Mammary epithelial cell (primary cell): ENCODE data around the gene PLEK.

ENCODE experiments used
- EZH2 ChIP-seq: IDR thresholded peaks from 2 replicates; pipeline ENCODE4 v1.6.1; 2012; ENCODE audit warnings: low read length, inconsistent platforms, borderline replicate concordance
- TF ChIP-seq, protein P1 (sequence below), 2 donors: IDR thresholded peaks in 1 of 2; conservative IDR thresholded peaks in 1 of 2; 2 replicates each; pipeline ENCODE4 v1.5.1; 2011 to 2012; ENCODE audit warnings: inconsistent platforms in 2 of 2, low read length in 2 of 2, mild to moderate bottlenecking in 2 of 2, control low read depth in 1 of 2, low read depth in 1 of 2; ENCODE audit not compliant: insufficient read depth in 1 of 2; ENCODE audit errors: extremely low read depth in 1 of 2

DNA sequence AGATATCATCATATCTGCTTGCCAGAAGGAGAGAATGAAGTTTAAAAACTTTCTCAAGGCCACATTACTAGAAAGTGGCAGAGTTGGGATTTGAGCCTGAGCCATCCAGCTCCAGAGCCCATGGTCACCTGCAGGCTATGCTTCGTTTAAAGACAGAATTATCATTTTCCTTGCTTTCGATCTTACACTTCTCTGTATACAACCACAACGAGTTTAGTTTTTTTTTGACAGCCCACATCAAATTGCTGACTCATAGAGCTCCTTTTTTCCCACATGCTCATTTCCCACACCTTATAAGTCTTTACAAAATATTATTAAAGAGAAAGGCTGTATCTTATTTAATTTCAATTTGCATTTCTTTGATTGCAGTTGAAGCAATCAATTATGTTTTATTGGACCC lies 6.5 kb downstream of the PLEK start:
- TF ChIP-seq, protein P1, sequence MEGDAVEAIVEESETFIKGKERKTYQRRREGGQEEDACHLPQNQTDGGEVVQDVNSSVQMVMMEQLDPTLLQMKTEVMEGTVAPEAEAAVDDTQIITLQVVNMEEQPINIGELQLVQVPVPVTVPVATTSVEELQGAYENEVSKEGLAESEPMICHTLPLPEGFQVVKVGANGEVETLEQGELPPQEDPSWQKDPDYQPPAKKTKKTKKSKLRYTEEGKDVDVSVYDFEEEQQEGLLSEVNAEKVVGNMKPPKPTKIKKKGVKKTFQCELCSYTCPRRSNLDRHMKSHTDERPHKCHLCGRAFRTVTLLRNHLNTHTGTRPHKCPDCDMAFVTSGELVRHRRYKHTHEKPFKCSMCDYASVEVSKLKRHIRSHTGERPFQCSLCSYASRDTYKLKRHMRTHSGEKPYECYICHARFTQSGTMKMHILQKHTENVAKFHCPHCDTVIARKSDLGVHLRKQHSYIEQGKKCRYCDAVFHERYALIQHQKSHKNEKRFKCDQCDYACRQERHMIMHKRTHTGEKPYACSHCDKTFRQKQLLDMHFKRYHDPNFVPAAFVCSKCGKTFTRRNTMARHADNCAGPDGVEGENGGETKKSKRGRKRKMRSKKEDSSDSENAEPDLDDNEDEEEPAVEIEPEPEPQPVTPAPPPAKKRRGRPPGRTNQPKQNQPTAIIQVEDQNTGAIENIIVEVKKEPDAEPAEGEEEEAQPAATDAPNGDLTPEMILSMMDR (conservative IDR thresholded peaks at IDR 0.05 in 1 of 2, IDR thresholded peaks at IDR 0.05 in 1 of 2; ENCODE audit: extremely low read depth in 1 of 2, insufficient read depth in 1 of 2, low read depth in 1 of 2, low read length in 2 of 2) = no peak
- TF ChIP-seq EZH2 = no peak
